GM06990 (cell line): Measurements from ENCODE around the gene KCNG2.

Experiments used
- DNase-seq: peaks from one replicate; pipeline ENCODE4 v3.0.0-alpha.2; 2011; ENCODE audit not compliant: insufficient read length; ENCODE audit errors: extremely low read depth
- H3K27me3 ChIP-seq: replicated peaks from 2 replicates; pipeline ENCODE4 v1.6.0; 2011; ENCODE audit warnings: low read length; ENCODE audit not compliant: control insufficient read depth, insufficient read depth
- H3K36me3 ChIP-seq: 2 replicates; pipeline ENCODE4 v1.5.1; 2011; ENCODE audit warnings: low read length; ENCODE audit not compliant: control insufficient read depth, insufficient read depth
- H3K4me3 ChIP-seq: replicated peaks from 2 replicates; pipeline ENCODE4 v1.5.1; 2011; ENCODE audit warnings: low read depth, mild to moderate bottlenecking, control low read depth, low read length
- TF ChIP-seq, protein P1 (sequence below): IDR thresholded peaks from 2 replicates; pipeline ENCODE4 v1.5.1; 2011; ENCODE audit warnings: low read length, control low read depth, mild to moderate bottlenecking, inconsistent platforms; ENCODE audit not compliant: insufficient read depth, poor library complexity, severe bottlenecking

The KCNG2 gene

DNA sequence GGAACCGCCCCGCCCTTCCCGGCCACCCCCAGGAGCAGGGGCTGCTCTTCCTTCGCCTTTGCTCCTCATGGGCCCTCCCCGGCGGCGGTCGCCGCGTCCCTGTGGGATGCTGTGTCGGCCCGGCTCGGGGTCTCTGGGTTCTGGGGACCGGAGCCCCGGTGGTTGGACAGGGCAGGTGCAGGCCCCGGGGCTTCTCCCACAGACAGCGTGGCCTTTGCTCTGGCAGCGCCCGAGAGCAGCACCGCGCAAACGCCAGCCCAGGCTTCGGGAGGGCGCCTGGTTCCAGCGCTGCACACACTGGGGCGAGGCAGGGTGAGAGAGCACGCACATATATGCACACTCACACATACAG lies 9.0 kb upstream of the KCNG2 start:
- Histone ChIP-seq H3K27me3 (no peaks in the 10 kb centered on the region; the same call in 1 of the 2 replicates), H3K4me3 (no peak overlapping the region), H3K36me3 (no peaks in the 10 kb centered on the region)
- no peak for DNase-seq
- TF ChIP-seq, protein P1, sequence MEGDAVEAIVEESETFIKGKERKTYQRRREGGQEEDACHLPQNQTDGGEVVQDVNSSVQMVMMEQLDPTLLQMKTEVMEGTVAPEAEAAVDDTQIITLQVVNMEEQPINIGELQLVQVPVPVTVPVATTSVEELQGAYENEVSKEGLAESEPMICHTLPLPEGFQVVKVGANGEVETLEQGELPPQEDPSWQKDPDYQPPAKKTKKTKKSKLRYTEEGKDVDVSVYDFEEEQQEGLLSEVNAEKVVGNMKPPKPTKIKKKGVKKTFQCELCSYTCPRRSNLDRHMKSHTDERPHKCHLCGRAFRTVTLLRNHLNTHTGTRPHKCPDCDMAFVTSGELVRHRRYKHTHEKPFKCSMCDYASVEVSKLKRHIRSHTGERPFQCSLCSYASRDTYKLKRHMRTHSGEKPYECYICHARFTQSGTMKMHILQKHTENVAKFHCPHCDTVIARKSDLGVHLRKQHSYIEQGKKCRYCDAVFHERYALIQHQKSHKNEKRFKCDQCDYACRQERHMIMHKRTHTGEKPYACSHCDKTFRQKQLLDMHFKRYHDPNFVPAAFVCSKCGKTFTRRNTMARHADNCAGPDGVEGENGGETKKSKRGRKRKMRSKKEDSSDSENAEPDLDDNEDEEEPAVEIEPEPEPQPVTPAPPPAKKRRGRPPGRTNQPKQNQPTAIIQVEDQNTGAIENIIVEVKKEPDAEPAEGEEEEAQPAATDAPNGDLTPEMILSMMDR = no peak

GRCh38 chr18:79789091-79789891 lies 8.4 kb upstream of the KCNG2 start:
- Histone ChIP-seq H3K36me3 (no peaks in the 10 kb centered on the region), H3K27me3 (no peaks in the 10 kb centered on the region; the same call in 1 of the 2 replicates), H3K4me3 (no peak overlapping the region)
- TF ChIP-seq, protein P1 = no peak
- DNase-seq = no peak

DNA sequence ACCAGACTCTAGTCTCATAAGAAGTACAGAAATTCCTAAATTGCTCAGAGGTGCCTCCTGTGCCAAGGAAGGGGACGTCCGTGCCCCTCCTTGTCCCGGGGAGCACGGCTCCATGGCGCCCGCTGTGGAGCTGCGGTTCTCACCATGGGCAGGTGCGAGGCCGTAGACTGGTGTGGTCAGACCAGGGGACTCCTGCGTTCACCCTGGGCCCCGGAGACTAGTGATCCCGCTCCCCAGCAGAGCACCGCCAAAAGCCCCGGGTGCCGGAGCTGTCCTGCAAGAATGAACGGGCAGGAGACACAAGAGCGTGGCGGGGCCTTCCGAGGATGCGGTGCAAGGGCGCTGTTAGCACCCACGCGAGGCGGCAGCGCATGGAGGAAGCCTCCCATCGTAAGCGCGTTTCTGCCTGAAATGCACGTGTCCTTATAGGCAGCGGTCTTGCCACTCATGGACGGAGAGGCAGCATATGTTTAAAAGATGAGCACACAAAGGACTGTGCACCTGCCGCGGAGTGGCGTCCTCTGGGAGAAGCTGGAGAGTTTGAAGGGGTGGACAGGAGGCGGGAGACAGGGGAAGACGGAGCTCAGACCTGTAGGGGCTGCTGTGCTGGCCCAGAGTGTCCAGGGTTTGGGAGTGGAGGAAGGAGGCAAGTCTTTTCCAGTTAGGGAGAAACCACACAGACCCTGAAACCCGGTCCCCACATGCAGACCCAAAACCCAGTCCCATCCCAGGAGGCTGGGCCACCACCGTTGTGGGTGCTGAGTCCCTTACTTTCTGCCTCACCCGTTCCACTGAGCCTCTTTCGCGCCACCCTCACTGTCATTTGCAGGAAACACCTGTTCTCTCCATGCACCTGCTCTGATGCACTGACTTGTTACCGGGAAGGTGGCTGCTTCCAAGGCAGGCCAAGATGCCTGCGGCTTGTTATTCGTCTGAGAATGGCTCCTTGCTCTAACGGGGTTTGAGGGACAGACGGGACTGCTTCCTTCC lies 7.5 kb upstream of the KCNG2 start:
- no peak for DNase-seq
- Histone ChIP-seq H3K27me3 (no peaks in the 10 kb centered on the region; the same call in 1 of the 2 replicates), H3K36me3 (no peaks in the 10 kb centered on the region), H3K4me3 (no peak overlapping the region)
- TF ChIP-seq, protein P1 = no peak

- Histone ChIP-seq H3K4me3 (no peak overlapping the region), H3K27me3 (no peaks in the 10 kb centered on the region; the same call in 1 of the 2 replicates), H3K36me3 (no peaks in the 10 kb centered on the region)
- no peak for DNase-seq
- TF ChIP-seq, protein P1 = no peak
These were observed 6.5 kb upstream of the KCNG2 start for GRCh38 chr18:79790996-79791972.

- TF ChIP-seq, protein P1 = no peak
- Histone ChIP-seq H3K27me3 (peaks cover under 1% of the 10 kb centered on the region), H3K36me3 (no peaks in the 10 kb centered on the region), H3K4me3 (no peak overlapping the region)
- no peak for DNase-seq
These were observed 5.4 kb upstream of the KCNG2 start for GRCh38 chr18:79792096-79792987.
